DOHH2 (cell line): ENCODE results near the gene IRF4.

Experiments used
- CTCF ChIP-seq: fragments of 200-600 bp; sonication (generic); IDR thresholded peaks from one replicate; pipeline ENCODE4 v1.5.1; 2014; ENCODE audit warnings: antibody characterized with exemption, mild to moderate bottlenecking, low read depth, low read length; ENCODE audit not compliant: poor library complexity, severe bottlenecking
- EZH2phosphoT487 ChIP-seq: fragments of 200-600 bp; sonication (generic); IDR thresholded peaks from 2 replicates; pipeline ENCODE4 v1.6.1; 2017; ENCODE audit warnings: borderline replicate concordance, mild to moderate bottlenecking, antibody characterized with exemption, low read length, moderate library complexity, mixed read lengths

DNA sequence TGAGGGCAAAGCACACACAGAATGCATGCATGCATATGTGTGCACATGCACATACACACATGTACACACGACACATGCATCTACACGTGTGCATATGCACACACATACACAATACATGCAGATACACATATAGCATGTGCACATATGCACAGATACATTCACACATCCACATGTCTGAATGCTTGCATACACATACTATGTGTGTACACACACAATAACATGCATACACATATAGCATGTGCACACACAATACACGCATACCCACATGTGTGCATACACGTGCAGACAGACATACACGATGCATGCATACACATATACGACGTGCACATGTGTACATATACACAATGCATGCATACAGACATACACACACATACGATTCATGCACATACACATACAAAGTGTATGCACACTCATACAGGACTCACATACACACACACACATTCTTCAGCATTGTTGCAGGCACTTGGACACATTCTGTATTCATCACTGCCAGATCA is 24.2 kb upstream of the IRF4 start:
- TF ChIP-seq CTCF (no peak), EZH2phosphoT487 (no peak)
